RWPE2 (cell line): ENCODE results near the gene KRT13.

ENCODE experiments used
- ATAC-seq: fragments of 200-7000 bp; cut with Tn5 transposase; 3 replicates; pipeline ENCODE4 v1.9.1; 2021; ENCODE audit warnings: low read depth
- DNase-seq: peaks from one replicate; pipeline ENCODE4 v3.0.0-alpha.2; 2020; ENCODE audit warnings: low spot score
- H3K27ac ChIP-seq: fragments of 450-650 bp; 2 replicates; pipeline ENCODE4 v1.5.1; 2017; ENCODE audit warnings: mild to moderate bottlenecking; ENCODE audit not compliant: poor library complexity, severe bottlenecking
- H3K27me3 ChIP-seq: fragments of 250-450 bp; sonication (Bioruptor Pico); 2 replicates; pipeline ENCODE4 v1.5.1; 2021; ENCODE audit warnings: mild to moderate bottlenecking, moderate library complexity; ENCODE audit not compliant: insufficient read depth, poor library complexity, severe bottlenecking
- H3K36me3 ChIP-seq: fragments of 250-450 bp; sonication (Bioruptor Pico); 2 replicates; pipeline ENCODE4 v1.5.1; 2020; ENCODE audit warnings: low read depth, mild to moderate bottlenecking, moderate library complexity
- H3K4me1 ChIP-seq: fragments of 250-450 bp; sonication (Bioruptor Pico); 2 replicates; pipeline ENCODE4 v1.5.1; 2021; ENCODE audit warnings: mild to moderate bottlenecking, moderate library complexity; ENCODE audit not compliant: insufficient read depth, poor library complexity, severe bottlenecking
- H3K4me3 ChIP-seq: fragments of 250-450 bp; sonication (Bioruptor Pico); 2 replicates; pipeline ENCODE4 v1.5.1; 2021; ENCODE audit warnings: mild to moderate bottlenecking, moderate library complexity; ENCODE audit not compliant: severe bottlenecking
- H3K9me3 ChIP-seq: fragments of 250-450 bp; sonication (Bioruptor Pico); 2 replicates; pipeline ENCODE4 v1.5.1; 2021; ENCODE audit warnings: mild to moderate bottlenecking, moderate library complexity; ENCODE audit not compliant: severe bottlenecking
- CTCF ChIP-seq: fragments of 450-650 bp; IDR thresholded peaks from one replicate; pipeline ENCODE4 v1.5.1; 2017; ENCODE audit warnings: mild to moderate bottlenecking, moderate library complexity; ENCODE audit not compliant: poor library complexity, severe bottlenecking

KRT13 gene

GRCh38 chr17:41551365-41551764 is 46.0 kb upstream of the KRT13 start:
- H3K4me1 ChIP-seq: peaks cover 25% of the 10 kb centered on the region
- no peaks in the 10 kb centered on the region for H3K36me3 ChIP-seq
- no peak for TF ChIP-seq CTCF
- no peaks in the 10 kb centered on the region for H3K9me3 ChIP-seq
- no peak overlapping the region for H3K4me3 ChIP-seq
- H3K27ac ChIP-seq: no peak overlapping the region
- DNase-seq (no peak), ATAC-seq (no peak)
- no peaks in the 10 kb centered on the region for H3K27me3 ChIP-seq

GRCh38 chr17:41549596-41550039 is 44.2 kb upstream of the KRT13 start:
- DNase-seq: no peak

GRCh38 chr17:41548844-41549595 is 43.6 kb upstream of the KRT13 start:
- TF ChIP-seq CTCF: peak; percentile 97
- peak overlapping the region; percentile 74 for H3K27ac ChIP-seq
- H3K36me3 ChIP-seq: no peaks in the 10 kb centered on the region
- no peaks in the 10 kb centered on the region for H3K27me3 ChIP-seq
- DNase-seq (peak; percentile 86), ATAC-seq (peak; percentile 60)
- H3K9me3 ChIP-seq: no peaks in the 10 kb centered on the region
- no peak overlapping the region for H3K4me3 ChIP-seq
- H3K4me1 ChIP-seq: peaks cover 25% of the 10 kb centered on the region

More at GRCh38 chr17:41549596-41550039, 44.2 kb upstream of the KRT13 start:
- Histone ChIP-seq H3K27me3 (no peaks in the 10 kb centered on the region), H3K36me3 (no peaks in the 10 kb centered on the region), H3K4me1 (peaks cover 25% of the 10 kb centered on the region), H3K4me3 (no peak overlapping the region), H3K9me3 (no peaks in the 10 kb centered on the region), H3K27ac (peak overlapping the region; percentile 74)
- TF ChIP-seq CTCF: peak; percentile 48
- ATAC-seq: no peak

GRCh38 chr17:41547921-41548843 is 42.8 kb upstream of the KRT13 start:
- Histone ChIP-seq H3K4me3 (no peak overlapping the region), H3K27ac (peak overlapping the region; percentile 74), H3K9me3 (no peaks in the 10 kb centered on the region), H3K4me1 (peaks cover 25% of the 10 kb centered on the region), H3K36me3 (no peaks in the 10 kb centered on the region), H3K27me3 (no peaks in the 10 kb centered on the region)
- DNase-seq (peak; percentile 98), ATAC-seq (peak; percentile 88)
- TF ChIP-seq CTCF: no peak
